Measurements from ENCODE around the gene ZNF48.

DNA sequence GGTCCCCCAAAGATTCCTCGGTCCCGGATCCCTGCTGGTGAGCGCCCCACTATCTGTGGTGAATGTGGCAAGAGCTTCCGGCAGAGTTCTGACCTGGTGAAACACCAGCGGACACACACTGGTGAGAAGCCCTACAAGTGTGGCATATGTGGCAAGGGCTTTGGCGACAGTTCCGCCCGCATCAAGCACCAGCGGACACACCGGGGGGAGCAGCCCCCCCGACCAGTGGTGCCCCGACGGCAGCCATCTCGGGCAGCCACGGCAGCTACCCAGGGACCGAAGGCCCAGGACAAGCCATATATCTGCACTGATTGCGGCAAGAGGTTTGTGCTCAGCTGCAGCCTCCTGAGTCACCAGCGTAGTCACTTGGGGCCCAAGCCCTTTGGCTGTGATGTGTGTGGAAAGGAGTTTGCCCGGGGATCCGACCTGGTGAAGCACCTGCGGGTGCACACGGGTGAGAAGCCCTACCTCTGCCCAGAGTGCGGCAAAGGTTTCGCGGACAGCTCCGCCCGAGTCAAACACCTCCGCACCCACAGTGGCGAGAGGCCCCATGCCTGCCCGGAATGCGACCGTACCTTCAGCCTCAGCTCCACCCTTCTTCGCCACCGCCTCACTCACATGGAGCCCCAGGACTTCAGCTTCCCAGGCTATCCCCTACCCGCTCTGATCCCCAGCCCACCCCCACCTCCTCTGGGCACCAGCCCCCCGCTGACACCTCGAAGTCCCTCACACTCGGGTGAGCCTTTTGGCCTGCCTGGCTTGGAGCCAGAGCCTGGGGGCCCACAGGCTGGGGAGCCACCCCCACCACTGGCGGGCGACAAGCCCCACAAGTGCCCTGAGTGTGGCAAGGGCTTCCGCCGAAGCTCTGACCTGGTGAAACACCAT lies 2.8 kb downstream of the ZNF48 start:
- TF ChIP-seq, protein P1, sequence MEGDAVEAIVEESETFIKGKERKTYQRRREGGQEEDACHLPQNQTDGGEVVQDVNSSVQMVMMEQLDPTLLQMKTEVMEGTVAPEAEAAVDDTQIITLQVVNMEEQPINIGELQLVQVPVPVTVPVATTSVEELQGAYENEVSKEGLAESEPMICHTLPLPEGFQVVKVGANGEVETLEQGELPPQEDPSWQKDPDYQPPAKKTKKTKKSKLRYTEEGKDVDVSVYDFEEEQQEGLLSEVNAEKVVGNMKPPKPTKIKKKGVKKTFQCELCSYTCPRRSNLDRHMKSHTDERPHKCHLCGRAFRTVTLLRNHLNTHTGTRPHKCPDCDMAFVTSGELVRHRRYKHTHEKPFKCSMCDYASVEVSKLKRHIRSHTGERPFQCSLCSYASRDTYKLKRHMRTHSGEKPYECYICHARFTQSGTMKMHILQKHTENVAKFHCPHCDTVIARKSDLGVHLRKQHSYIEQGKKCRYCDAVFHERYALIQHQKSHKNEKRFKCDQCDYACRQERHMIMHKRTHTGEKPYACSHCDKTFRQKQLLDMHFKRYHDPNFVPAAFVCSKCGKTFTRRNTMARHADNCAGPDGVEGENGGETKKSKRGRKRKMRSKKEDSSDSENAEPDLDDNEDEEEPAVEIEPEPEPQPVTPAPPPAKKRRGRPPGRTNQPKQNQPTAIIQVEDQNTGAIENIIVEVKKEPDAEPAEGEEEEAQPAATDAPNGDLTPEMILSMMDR (IDR thresholded peaks at IDR 0.05): no peak
- no peak for TF ChIP-seq POLR2A (IDR thresholded peaks at IDR 0.05)
- TF ChIP-seq EP300 (IDR thresholded peaks at IDR 0.05): no peak

Measured in ovary (tissue), 3 donors.